Kidney epithelial cell (primary cell): ENCODE results near the gene GSKIP. TPM values are rescaled to one million over a fixed set of nuclear protein-coding genes. Genes with fewer than 3 reads are reported as not detected.

Source experiments
- DNase-seq: peaks from one replicate; pipeline ENCODE4 v3.0.0-alpha.2; 2010; ENCODE audit warnings: low read depth
- H3K27me3 ChIP-seq: 2 replicates; pipeline ENCODE4 v1.6.0; 2011; ENCODE audit warnings: low read length; ENCODE audit not compliant: control insufficient read depth, insufficient read depth
- H3K36me3 ChIP-seq: 2 replicates; pipeline ENCODE4 v1.5.1; 2011; ENCODE audit warnings: low read length; ENCODE audit not compliant: control insufficient read depth, insufficient read depth
- H3K4me3 ChIP-seq: 2 replicates; pipeline ENCODE4 v1.5.1; 2011; ENCODE audit warnings: low read depth, mild to moderate bottlenecking, control low read depth, low read length
- CTCF ChIP-seq: IDR thresholded peaks from 2 replicates; pipeline ENCODE4 v1.5.1; 2011; ENCODE audit warnings: mild to moderate bottlenecking, moderate library complexity, low read length, control low read depth, inconsistent platforms; ENCODE audit not compliant: insufficient read depth, poor library complexity, severe bottlenecking
- total RNA-seq: library from RNA; depleted of rRNA; stranded (reverse); fragments of >200 nt; gene quantifications from 2 replicates; pipeline ENCODE4 v1.2.3, GENCODE V29; 2015

Gene GSKIP
- total RNA-seq, 1 donor from 2014 or later: 42.8 TPM

GRCh38 chr14:96421236-96421635 lies 57.9 kb downstream of the GSKIP start:
- no peak for DNase-seq
- Histone ChIP-seq H3K36me3 (no peaks in the 10 kb centered on the region), H3K27me3 (no peaks in the 10 kb centered on the region), H3K4me3 (no peak overlapping the region)
- no peak for TF ChIP-seq CTCF

- TF ChIP-seq CTCF: no peak
- H3K4me3 ChIP-seq: no peak overlapping the region
- H3K27me3 ChIP-seq: no peaks in the 10 kb centered on the region
- DNase-seq: no peak
- H3K36me3 ChIP-seq: no peaks in the 10 kb centered on the region
These were observed 59.7 kb downstream of the GSKIP start for GRCh38 chr14:96422992-96423391.

- peak overlapping the region; percentile 37 for H3K4me3 ChIP-seq
These were observed 60.3 kb downstream of the GSKIP start for GRCh38 chr14:96423446-96424108.

GRCh38 chr14:96424109-96424989 lies 61.0 kb downstream of the GSKIP start:
- no peaks in the 10 kb centered on the region for H3K36me3 ChIP-seq
- peak overlapping the region; percentile 37 for H3K4me3 ChIP-seq
- DNase-seq: no peak
- H3K27me3 ChIP-seq: no peaks in the 10 kb centered on the region
- TF ChIP-seq CTCF: peak; percentile 52

More at GRCh38 chr14:96423446-96424108, 60.3 kb downstream of the GSKIP start:
- Histone ChIP-seq H3K36me3 (no peaks in the 10 kb centered on the region), H3K27me3 (no peaks in the 10 kb centered on the region)
- TF ChIP-seq CTCF: no peak
- DNase-seq: no peak

GRCh38 chr14:96434040-96434439 lies 70.7 kb downstream of the GSKIP start:
- H3K4me3 ChIP-seq: no peak overlapping the region
- no peak for TF ChIP-seq CTCF
- H3K27me3 ChIP-seq: no peaks in the 10 kb centered on the region
- DNase-seq: no peak
- no peaks in the 10 kb centered on the region for H3K36me3 ChIP-seq

Other genes starting within 250 kb of the GSKIP start
- gene BDKRB2, start 158.7 kb upstream of the GSKIP start, total RNA-seq: 0.89 and 1.2 TPM in 2 replicates
- gene BDKRB1, start 107.3 kb upstream of the GSKIP start, total RNA-seq: 0.17 TPM in 1 of 2 replicates, not detected in the other
- 12.0 and 13.1 TPM in 2 replicates for gene ATG2B, start 185 bp upstream of the GSKIP start, total RNA-seq
- 3.7 and 6.5 TPM in 2 replicates for gene AK7, start 28.6 kb downstream of the GSKIP start, total RNA-seq
- gene PAPOLA, start 138.9 kb downstream of the GSKIP start, total RNA-seq: 100 and 102 TPM in 2 replicates